ENCODE data around the gene SHTN1. TPM values are rescaled to one million over a fixed set of nuclear protein-coding genes. Genes with fewer than 3 reads are reported as not detected.

SHTN1 gene
- 0.51 TPM in 1 of 2 replicates, not detected in the other for total RNA-seq

DNA sequence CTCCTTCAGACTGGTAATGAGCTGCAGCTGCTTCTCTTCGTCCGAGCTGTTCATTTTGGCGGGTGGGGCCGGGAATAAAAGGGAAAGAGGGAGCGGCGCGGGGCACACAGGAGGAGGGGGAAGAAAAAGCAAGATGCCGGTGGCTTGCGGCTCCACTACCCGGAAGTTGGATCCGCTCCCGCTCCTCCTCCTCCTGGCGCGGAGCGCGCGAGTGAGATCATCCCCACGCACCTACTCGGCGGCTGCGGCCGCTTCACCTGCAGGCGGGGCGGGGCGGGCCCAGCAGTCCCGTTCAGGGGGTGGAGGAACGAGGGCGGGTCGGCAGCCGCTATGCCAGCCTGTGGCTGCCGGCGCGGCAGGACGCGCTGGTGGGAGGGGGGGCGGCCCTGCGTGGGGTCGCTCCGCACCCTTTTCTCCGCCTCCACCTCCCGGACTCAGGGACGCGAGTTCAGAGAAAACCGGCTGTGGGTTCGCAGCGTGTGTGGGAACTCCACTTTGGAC, at the start of gene SHTN1:
SHTN1 (minus strand) TSS at position 162 of the 501 bp plus-strand sequence; CDS start at position 54, 108 bp downstream.
- intact Hi-C loops (cut with micrococcal nuclease) = no loop called here
- ATAC-seq (ENCODE audit: low read depth) (peak; percentile 54), DNase-seq (no peak)
- Mint-ChIP-seq H3K27me3 (peaks cover 37% of the 10 kb centered on the region), H3K4me3 (peak within 1 kb of the TSS; percentile 80), H3K36me3 (ENCODE audit: low read depth) (no peaks in the 10 kb centered on the region), H3K27ac (no peak within 1 kb of the TSS), H3K9me3 (no peaks in the 10 kb centered on the region), H3K4me1 (peaks cover 8% of the 10 kb centered on the region)
- ChIA-PET CTCF (interaction anchor here (1.0 to 1.3 kb wide), 2 partner anchors 170 to 208 kb away, joined by 3 read pairs; no protein-coding TSS in a partner anchor), POLR2A (no interaction called here)
- TF ChIP-seq, protein P1, sequence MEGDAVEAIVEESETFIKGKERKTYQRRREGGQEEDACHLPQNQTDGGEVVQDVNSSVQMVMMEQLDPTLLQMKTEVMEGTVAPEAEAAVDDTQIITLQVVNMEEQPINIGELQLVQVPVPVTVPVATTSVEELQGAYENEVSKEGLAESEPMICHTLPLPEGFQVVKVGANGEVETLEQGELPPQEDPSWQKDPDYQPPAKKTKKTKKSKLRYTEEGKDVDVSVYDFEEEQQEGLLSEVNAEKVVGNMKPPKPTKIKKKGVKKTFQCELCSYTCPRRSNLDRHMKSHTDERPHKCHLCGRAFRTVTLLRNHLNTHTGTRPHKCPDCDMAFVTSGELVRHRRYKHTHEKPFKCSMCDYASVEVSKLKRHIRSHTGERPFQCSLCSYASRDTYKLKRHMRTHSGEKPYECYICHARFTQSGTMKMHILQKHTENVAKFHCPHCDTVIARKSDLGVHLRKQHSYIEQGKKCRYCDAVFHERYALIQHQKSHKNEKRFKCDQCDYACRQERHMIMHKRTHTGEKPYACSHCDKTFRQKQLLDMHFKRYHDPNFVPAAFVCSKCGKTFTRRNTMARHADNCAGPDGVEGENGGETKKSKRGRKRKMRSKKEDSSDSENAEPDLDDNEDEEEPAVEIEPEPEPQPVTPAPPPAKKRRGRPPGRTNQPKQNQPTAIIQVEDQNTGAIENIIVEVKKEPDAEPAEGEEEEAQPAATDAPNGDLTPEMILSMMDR (IDR thresholded peaks at IDR 0.05) = no peak

DNA sequence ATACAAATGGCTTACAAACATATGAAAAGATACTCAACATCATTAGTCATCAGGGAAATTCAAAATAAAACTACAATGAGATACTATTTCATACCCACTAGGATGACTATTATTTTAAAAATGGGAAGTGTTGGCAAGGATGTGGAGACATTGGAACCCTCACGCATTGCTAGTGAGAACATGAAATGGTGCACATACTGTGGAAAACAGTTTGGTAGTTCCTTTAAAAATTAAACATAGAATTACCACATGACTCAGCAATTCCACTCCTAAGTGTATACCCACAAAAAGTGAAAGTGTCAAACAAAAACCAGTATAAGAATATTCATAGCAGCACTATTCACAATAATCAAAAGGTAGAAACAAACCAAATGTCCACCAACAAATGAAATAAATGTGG, 48.5 kb upstream of the SHTN1 start:
- Mint-ChIP-seq H3K4me3 (no peak overlapping the region), H3K27me3 (peaks cover 5% of the 10 kb centered on the region), H3K4me1 (no peaks in the 10 kb centered on the region), H3K36me3 (ENCODE audit: low read depth) (no peaks in the 10 kb centered on the region), H3K9me3 (peaks cover 13% of the 10 kb centered on the region), H3K27ac (no peak overlapping the region)
- intact Hi-C loops (cut with micrococcal nuclease) = no loop called here
- ATAC-seq (ENCODE audit: low read depth) = no peak
- POLR2A ChIA-PET = no interaction called here
- TF ChIP-seq, protein P1 (IDR thresholded peaks at IDR 0.05) = no peak
- no peak for DNase-seq
- CTCF ChIA-PET = no interaction called here

- DNase-seq (no peak), ATAC-seq (ENCODE audit: low read depth) (no peak)
- no peak overlapping the region for H3K27ac Mint-ChIP-seq
- POLR2A ChIA-PET = no interaction called here
- CTCF ChIA-PET = no interaction called here
- no peaks in the 10 kb centered on the region for H3K4me1 Mint-ChIP-seq
- no peaks in the 10 kb centered on the region for H3K36me3 Mint-ChIP-seq (ENCODE audit: low read depth)
- intact Hi-C loops (cut with micrococcal nuclease) = no loop called here
- H3K27me3 Mint-ChIP-seq = no peaks in the 10 kb centered on the region
- TF ChIP-seq, protein P1 (IDR thresholded peaks at IDR 0.05) = no peak
- H3K4me3 Mint-ChIP-seq = no peak overlapping the region
- H3K9me3 Mint-ChIP-seq = peaks cover 22% of the 10 kb centered on the region
These were observed 43.0 kb upstream of the SHTN1 start for GRCh38 chr10:117047947-117048346.

- DNase-seq (no peak), ATAC-seq (ENCODE audit: low read depth) (no peak)
- no peaks in the 10 kb centered on the region for H3K4me1 Mint-ChIP-seq
- no peaks in the 10 kb centered on the region for H3K9me3 Mint-ChIP-seq
- TF ChIP-seq, protein P1 (IDR thresholded peaks at IDR 0.05) = no peak
- H3K27ac Mint-ChIP-seq = no peak overlapping the region
- peaks cover 6% of the 10 kb centered on the region for H3K27me3 Mint-ChIP-seq
- H3K36me3 Mint-ChIP-seq (ENCODE audit: low read depth) = no peaks in the 10 kb centered on the region
- H3K4me3 Mint-ChIP-seq = no peak overlapping the region
- intact Hi-C loops (cut with micrococcal nuclease) = no loop called here
- POLR2A ChIA-PET = no interaction called here
- CTCF ChIA-PET = no interaction called here
These were observed 11.3 kb upstream of the SHTN1 start for GRCh38 chr10:117016266-117016665.

DNA sequence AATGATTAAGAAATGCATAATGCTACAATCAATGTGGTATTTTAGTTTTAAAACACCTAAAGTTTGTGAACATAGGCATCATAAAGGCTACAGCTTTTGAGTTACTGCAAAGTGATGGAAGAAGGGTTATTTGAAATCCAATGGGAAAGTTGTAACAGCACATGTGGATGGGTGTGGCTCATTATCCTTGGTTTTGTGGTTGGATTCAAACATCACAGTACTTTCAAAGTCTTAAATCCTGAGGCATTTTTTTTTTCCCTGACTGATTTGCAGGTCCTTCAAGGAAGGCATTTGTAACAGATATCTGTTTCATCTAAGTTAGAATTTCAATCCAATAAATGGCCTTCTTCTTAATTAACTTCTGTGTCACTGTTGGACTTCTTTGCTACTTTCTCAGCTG, 9.8 kb upstream of the SHTN1 start:
- Mint-ChIP-seq H3K9me3 (no peaks in the 10 kb centered on the region), H3K27ac (no peak overlapping the region), H3K36me3 (ENCODE audit: low read depth) (no peaks in the 10 kb centered on the region), H3K4me1 (no peaks in the 10 kb centered on the region), H3K27me3 (peaks cover 6% of the 10 kb centered on the region), H3K4me3 (no peak overlapping the region)
- intact Hi-C loops (cut with micrococcal nuclease) = no loop called here
- TF ChIP-seq, protein P1 (IDR thresholded peaks at IDR 0.05) = no peak
- no peak for DNase-seq
- ChIA-PET CTCF (no interaction called here), POLR2A (no interaction called here)
- ATAC-seq (ENCODE audit: low read depth) = no peak
